Measurements from ENCODE around the gene GALNTL6.

GRCh38 chr4:172323288-172323687 lies 510.1 kb downstream of the GALNTL6 start:
- TF ChIP-seq CTCF (IDR thresholded peaks at IDR 0.05): no peak
- no peak for TF ChIP-seq POLR2A (IDR thresholded peaks at IDR 0.05)
- no peak for TF ChIP-seq POLR2AphosphoS5 (IDR thresholded peaks at IDR 0.05)

Data from stomach (tissue), 4 donors.